ENCODE results near the gene GPR158. TPM values are rescaled to one million over a fixed set of nuclear protein-coding genes. Genes with fewer than 3 reads are reported as not detected.

The GPR158 gene
- total RNA-seq, 1 experiment from 2014 or later: 2.9 TPM

GRCh38 chr10:25522294-25522693, 347.5 kb downstream of the GPR158 start:
- Histone ChIP-seq H3K4me3 (replicated peaks in 1 of 2; ENCODE audit: low read depth in 1 of 2, low read length in 2 of 2) (no peak overlapping the region), H2AFZ (ENCODE audit: low read depth, low read length, poor library complexity, severe bottlenecking) (no peak overlapping the region), H3K79me2 (ENCODE audit: insufficient read depth, low read length) (no peaks in the 10 kb centered on the region), H3K36me3 (ENCODE audit: control insufficient read depth in 1 of 2, insufficient read depth in 2 of 2, low read length in 2 of 2) (no peaks in the 10 kb centered on the region), H3K9me2 (ENCODE audit: insufficient read depth) (no peaks in the 10 kb centered on the region), H4K20me1 (ENCODE audit: insufficient read depth) (no peaks in the 10 kb centered on the region), H3K4me1 (ENCODE audit: control insufficient read depth in 1 of 2, insufficient read depth in 2 of 2, low read length in 2 of 2) (no peaks in the 10 kb centered on the region), H3K9me3 (ENCODE audit: control insufficient read depth in 1 of 2, insufficient read depth in 1 of 2, low read depth in 1 of 2, low read length in 2 of 2) (no peaks in the 10 kb centered on the region), H3K27ac (ENCODE audit: low read depth, low read length) (no peak overlapping the region), H3K9ac (ENCODE audit: low read length) (no peak overlapping the region), H3K27me3 (ENCODE audit: insufficient read depth, low read length) (no peaks in the 10 kb centered on the region), H3K4me2 (ENCODE audit: low read length) (no peak overlapping the region)
- TF ChIP-seq, protein P1, sequence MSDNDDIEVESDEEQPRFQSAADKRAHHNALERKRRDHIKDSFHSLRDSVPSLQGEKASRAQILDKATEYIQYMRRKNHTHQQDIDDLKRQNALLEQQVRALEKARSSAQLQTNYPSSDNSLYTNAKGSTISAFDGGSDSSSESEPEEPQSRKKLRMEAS (IDR thresholded peaks at IDR 0.05): no peak
- no peak for TF ChIP-seq ZNF274 (IDR thresholded peaks at IDR 0.05; ENCODE audit: low read depth, low read length)
- no peak for TF ChIP-seq EZH2 (IDR thresholded peaks at IDR 0.05)
- TF ChIP-seq FOSL1 (IDR thresholded peaks at IDR 0.05; ENCODE audit: low read depth): no peak
- TF ChIP-seq SIN3A (IDR thresholded peaks at IDR 0.05; ENCODE audit: low read depth): no peak
- ChIA-PET POLR2A (no interaction called here), CTCF (no interaction called here), RAD21 (ENCODE audit: low non-redundant PET in 1 of 2, low total read pairs in 2 of 2, uncharacterized antibody in 2 of 2, unreplicated experiment in 2 of 2) (no interaction called here)
- no peak for ATAC-seq
- intact Hi-C loops (cut with micrococcal nuclease): no loop called here
- no TSS peak for BruUV-seq (replicated peaks)
- no peak for DNase-seq (ENCODE audit: low read depth, low spot score)

GRCh38 chr10:25522946-25523608, 348.3 kb downstream of the GPR158 start:
- intact Hi-C loops (cut with micrococcal nuclease): no loop called here
- DNase-seq (ENCODE audit: low read depth, low spot score): no peak
- Histone ChIP-seq H3K36me3 (ENCODE audit: control insufficient read depth in 1 of 2, insufficient read depth in 2 of 2, low read length in 2 of 2) (no peaks in the 10 kb centered on the region), H2AFZ (ENCODE audit: low read depth, low read length, poor library complexity, severe bottlenecking) (no peak overlapping the region), H4K20me1 (ENCODE audit: insufficient read depth) (no peaks in the 10 kb centered on the region), H3K4me3 (replicated peaks in 1 of 2; ENCODE audit: low read depth in 1 of 2, low read length in 2 of 2) (no peak overlapping the region), H3K4me2 (ENCODE audit: low read length) (no peak overlapping the region), H3K9me3 (ENCODE audit: control insufficient read depth in 1 of 2, insufficient read depth in 1 of 2, low read depth in 1 of 2, low read length in 2 of 2) (no peaks in the 10 kb centered on the region), H3K27me3 (ENCODE audit: insufficient read depth, low read length) (no peaks in the 10 kb centered on the region), H3K9ac (ENCODE audit: low read length) (no peak overlapping the region), H3K79me2 (ENCODE audit: insufficient read depth, low read length) (no peaks in the 10 kb centered on the region), H3K9me2 (ENCODE audit: insufficient read depth) (no peaks in the 10 kb centered on the region), H3K27ac (ENCODE audit: low read depth, low read length) (no peak overlapping the region), H3K4me1 (ENCODE audit: control insufficient read depth in 1 of 2, insufficient read depth in 2 of 2, low read length in 2 of 2) (no peaks in the 10 kb centered on the region)
- ChIA-PET CTCF (no interaction called here), POLR2A (no interaction called here), RAD21 (ENCODE audit: low non-redundant PET in 1 of 2, low total read pairs in 2 of 2, uncharacterized antibody in 2 of 2, unreplicated experiment in 2 of 2) (no interaction called here)
- TF ChIP-seq CTCF (IDR thresholded peaks at IDR 0.05 in 2 of 3, conservative IDR thresholded peaks at IDR 0.05 in 1 of 3; ENCODE audit: borderline replicate concordance in 1 of 3, insufficient read depth in 1 of 3, low read depth in 2 of 3, low read length in 2 of 3) (peak in 2 of 3 experiments; percentile 43 to 47; a peak in 3 of 6 replicates), EZH2 (IDR thresholded peaks at IDR 0.05) (no peak), RAD21 (IDR thresholded peaks at IDR 0.05; ENCODE audit: low read depth) (0 out of 2 replicates have a peak, but pooled peaks have one; percentile 26)
- BruUV-seq (replicated peaks): no TSS peak
- peak; percentile 64; the same call in 1 of the 2 replicates for ATAC-seq
